ENCODE data around the gene GAL3ST1.

GAL3ST1 gene

DNA sequence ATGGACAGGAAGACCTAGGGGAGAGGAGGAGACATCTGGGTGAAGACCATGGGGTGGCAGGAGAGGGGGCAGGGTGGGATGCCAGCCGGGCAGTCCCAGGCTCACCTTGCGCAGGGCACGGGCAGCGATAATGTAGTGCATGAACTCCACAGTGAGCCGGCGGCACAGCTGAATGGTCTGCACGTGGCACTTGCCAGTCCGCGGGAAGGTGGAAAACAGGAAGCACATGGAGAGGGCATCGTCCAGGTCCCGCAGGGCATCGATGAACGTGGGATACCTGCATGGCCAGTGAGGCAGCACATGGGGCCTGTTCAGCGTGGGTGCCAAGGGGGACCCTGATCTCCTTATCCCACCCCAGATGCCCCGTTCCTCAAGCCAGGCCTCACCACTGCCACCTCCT, 10.0 kb upstream of the GAL3ST1 start:
- Histone ChIP-seq H3K9ac (ENCODE audit: low read depth, low read length, poor library complexity) (peak overlapping the region; percentile 34), H3K18ac (ENCODE audit: low read length) (no peak overlapping the region), H3K4ac (ENCODE audit: low read length) (no peak overlapping the region)

DNA sequence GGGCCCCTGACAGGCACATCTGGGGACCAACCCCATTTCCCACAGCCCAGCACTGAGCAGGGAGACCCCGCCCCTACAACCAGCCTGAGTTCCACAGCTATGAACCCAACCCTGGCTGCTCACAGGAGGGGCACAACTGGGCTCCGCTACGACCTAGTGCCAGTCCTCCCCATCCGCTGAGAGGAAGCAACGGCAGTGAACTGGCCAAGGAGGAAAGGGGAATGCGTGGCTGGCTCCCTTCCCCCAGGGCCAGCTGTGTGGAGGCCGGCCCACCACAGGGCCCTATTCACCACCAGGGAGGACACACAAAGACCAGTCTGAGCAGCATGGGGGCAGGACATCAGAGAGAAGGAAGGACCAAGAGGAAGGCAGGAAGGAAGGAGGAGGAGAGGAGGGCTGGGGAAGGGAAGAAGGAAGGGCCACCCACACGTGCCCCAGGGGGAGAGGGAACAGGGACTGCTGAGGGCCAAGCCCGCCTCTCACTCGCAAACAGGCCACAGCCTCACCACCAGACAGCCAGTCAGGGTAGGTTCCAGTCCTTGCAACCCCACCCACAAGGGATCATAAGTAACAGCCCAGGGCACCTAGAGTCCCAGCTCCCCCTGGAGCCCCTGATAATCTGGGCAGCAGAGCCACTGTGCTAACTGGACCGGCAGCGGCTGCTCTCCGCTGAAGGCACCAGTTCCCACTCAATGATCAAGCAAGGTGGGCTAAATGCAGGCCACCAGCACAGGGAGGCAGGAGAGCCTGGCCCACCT, 8.5 kb upstream of the GAL3ST1 start:
- H2BK15ac ChIP-seq (ENCODE audit: low read length): no peak overlapping the region
- H3K4me1 ChIP-seq (ENCODE audit: control insufficient read depth in 2 of 2, insufficient read depth in 1 of 2, low read depth in 1 of 2, low read length in 2 of 2): peaks cover 8 to 10% of the 10 kb centered on the region in 2 donors
- H2BK12ac ChIP-seq (ENCODE audit: low read length): peak overlapping the region; percentile 1
- peaks cover 3% of the 10 kb centered on the region for H3K79me1 ChIP-seq (ENCODE audit: low read depth, low read length)
- H2AFZ ChIP-seq (ENCODE audit: low read length): no peak overlapping the region
- peaks cover 79 to 99% of the 10 kb centered on the region in 2 donors for H3K36me3 ChIP-seq (replicated peaks in 1 of 2; ENCODE audit: control insufficient read depth in 2 of 2, insufficient read depth in 2 of 2, low read length in 2 of 2)
- peak overlapping the region; percentile 17 for H3K9ac ChIP-seq (ENCODE audit: low read depth, low read length, poor library complexity)
- no CpG with 5 or more reads among the region's 13 CpGs for WGBS, 2 donors (ENCODE audit: extremely low coverage in 2 of 2, insufficient read length in 2 of 2, insufficient replicate concordance in 1 of 2)
- no peak for DNase-seq (ENCODE audit: low spot score)
- H3K9me3 ChIP-seq (replicated peaks in 1 of 2; ENCODE audit: control insufficient read depth in 2 of 2, insufficient read depth in 1 of 2, low read depth in 1 of 2, low read length in 2 of 2): no peaks in the 10 kb centered on the region
- H4K91ac ChIP-seq (ENCODE audit: low read depth, low read length, poor library complexity): no peak overlapping the region
- H3K18ac ChIP-seq (ENCODE audit: low read length): peak overlapping the region; percentile 59
- peak overlapping the region; percentile 60 for H2AK5ac ChIP-seq (ENCODE audit: low read depth, low read length)
- peak overlapping the region; percentile 47 for H3K27ac ChIP-seq (replicated peaks; ENCODE audit: low read length)
- no peak overlapping the region for H3K23ac ChIP-seq (ENCODE audit: low read depth, low read length, poor library complexity)
- no peak overlapping the region for H3K4me3 ChIP-seq (ENCODE audit: low read length in 2 of 2)
- H2BK120ac ChIP-seq (ENCODE audit: low read depth, low read length): no peak overlapping the region
- H3K14ac ChIP-seq (ENCODE audit: low read length): no peak overlapping the region
- peak overlapping the region; percentile 48 for H2BK5ac ChIP-seq (ENCODE audit: low read length)
- H4K8ac ChIP-seq (ENCODE audit: low read depth, low read length): no peak overlapping the region
- no peaks in the 10 kb centered on the region for H3K27me3 ChIP-seq (ENCODE audit: control insufficient read depth in 3 of 3, insufficient read depth in 3 of 3, low read depth in 1 of 3, low read length in 3 of 3)
- H3K4ac ChIP-seq (ENCODE audit: low read length): no peak overlapping the region
- peak overlapping the region; percentile 31 for H3K4me2 ChIP-seq (ENCODE audit: insufficient read depth, low read length, poor library complexity, severe bottlenecking)

More for the DNA sequence above, 10.0 kb upstream of the GAL3ST1 start:
- H3K27me3 ChIP-seq (ENCODE audit: control insufficient read depth in 3 of 3, insufficient read depth in 3 of 3, low read depth in 1 of 3, low read length in 3 of 3): no peaks in the 10 kb centered on the region
- H4K8ac ChIP-seq (ENCODE audit: low read depth, low read length): no peak overlapping the region
- H2AFZ ChIP-seq (ENCODE audit: low read length): no peak overlapping the region
- WGBS, 2 donors (ENCODE audit: extremely low coverage in 2 of 2, insufficient read length in 2 of 2, insufficient replicate concordance in 1 of 2): no CpG with 5 or more reads among the region's 15 CpGs
- no peak overlapping the region for H3K27ac ChIP-seq (replicated peaks; ENCODE audit: low read length)
- H3K36me3 ChIP-seq (replicated peaks in 1 of 2; ENCODE audit: control insufficient read depth in 2 of 2, insufficient read depth in 2 of 2, low read length in 2 of 2): peaks cover 75 to 99% of the 10 kb centered on the region in 2 donors
- H2BK5ac ChIP-seq (ENCODE audit: low read length): no peak overlapping the region
- peaks cover 8 to 10% of the 10 kb centered on the region in 2 donors for H3K4me1 ChIP-seq (ENCODE audit: control insufficient read depth in 2 of 2, insufficient read depth in 1 of 2, low read depth in 1 of 2, low read length in 2 of 2)
- H2BK15ac ChIP-seq (ENCODE audit: low read length): no peak overlapping the region
- no peak overlapping the region for H2BK12ac ChIP-seq (ENCODE audit: low read length)
- no peak overlapping the region for H3K14ac ChIP-seq (ENCODE audit: low read length)
- no peaks in the 10 kb centered on the region for H3K9me3 ChIP-seq (replicated peaks in 1 of 2; ENCODE audit: control insufficient read depth in 2 of 2, insufficient read depth in 1 of 2, low read depth in 1 of 2, low read length in 2 of 2)
- no peak for DNase-seq (ENCODE audit: low spot score)
- peak overlapping the region; percentile 67 for H3K23ac ChIP-seq (ENCODE audit: low read depth, low read length, poor library complexity)
- no peak overlapping the region for H2BK120ac ChIP-seq (ENCODE audit: low read depth, low read length)
- no peak overlapping the region for H4K91ac ChIP-seq (ENCODE audit: low read depth, low read length, poor library complexity)
- H3K4me2 ChIP-seq (ENCODE audit: insufficient read depth, low read length, poor library complexity, severe bottlenecking): no peak overlapping the region
- peak overlapping the region in 1 of 2 donors; percentile 19 for H3K4me3 ChIP-seq (ENCODE audit: low read length in 2 of 2)
- H3K79me1 ChIP-seq (ENCODE audit: low read depth, low read length): peaks cover 5% of the 10 kb centered on the region
- H2AK5ac ChIP-seq (ENCODE audit: low read depth, low read length): no peak overlapping the region

DNA sequence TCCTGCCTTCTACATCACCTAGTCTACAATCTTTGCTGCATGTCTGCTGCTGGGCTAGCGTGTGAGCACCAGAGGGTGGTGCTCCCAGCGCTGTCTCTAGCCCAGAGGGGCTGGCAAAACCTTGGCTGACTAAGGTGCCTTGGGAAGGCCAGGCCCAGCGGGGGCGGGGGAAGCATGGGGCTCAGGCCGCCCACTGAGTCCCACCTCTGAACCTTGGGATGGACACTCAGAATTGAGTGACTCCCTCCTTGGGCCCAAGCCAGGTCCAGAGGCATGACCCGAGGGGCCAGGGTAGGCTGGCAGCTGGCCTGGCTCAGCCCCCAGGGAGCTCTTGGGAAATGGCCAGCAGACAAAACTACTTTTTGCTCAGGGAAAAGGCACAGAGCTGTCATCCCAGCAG, 7.6 kb upstream of the GAL3ST1 start:
- peak overlapping the region; percentile 49 for H2BK12ac ChIP-seq (ENCODE audit: low read length)
- H3K9me3 ChIP-seq (replicated peaks in 1 of 2; ENCODE audit: control insufficient read depth in 2 of 2, insufficient read depth in 1 of 2, low read depth in 1 of 2, low read length in 2 of 2): no peaks in the 10 kb centered on the region
- no peak overlapping the region for H4K91ac ChIP-seq (ENCODE audit: low read depth, low read length, poor library complexity)
- H3K4ac ChIP-seq (ENCODE audit: low read length): no peak overlapping the region
- no peak overlapping the region for H3K14ac ChIP-seq (ENCODE audit: low read length)
- H3K18ac ChIP-seq (ENCODE audit: low read length): no peak overlapping the region
- peaks cover 78 to 99% of the 10 kb centered on the region in 2 donors for H3K36me3 ChIP-seq (replicated peaks in 1 of 2; ENCODE audit: control insufficient read depth in 2 of 2, insufficient read depth in 2 of 2, low read length in 2 of 2)
- H2BK5ac ChIP-seq (ENCODE audit: low read length): peak overlapping the region; percentile 48
- H3K27ac ChIP-seq (replicated peaks; ENCODE audit: low read length): no peak overlapping the region
- H3K4me1 ChIP-seq (ENCODE audit: control insufficient read depth in 2 of 2, insufficient read depth in 1 of 2, low read depth in 1 of 2, low read length in 2 of 2): peaks cover 8 to 10% of the 10 kb centered on the region in 2 donors
- no peak overlapping the region for H4K8ac ChIP-seq (ENCODE audit: low read depth, low read length)
- H2BK15ac ChIP-seq (ENCODE audit: low read length): no peak overlapping the region
- no peak overlapping the region for H2BK120ac ChIP-seq (ENCODE audit: low read depth, low read length)
- H3K27me3 ChIP-seq (ENCODE audit: control insufficient read depth in 3 of 3, insufficient read depth in 3 of 3, low read depth in 1 of 3, low read length in 3 of 3): no peaks in the 10 kb centered on the region
- H2AK5ac ChIP-seq (ENCODE audit: low read depth, low read length): no peak overlapping the region
- H3K79me1 ChIP-seq (ENCODE audit: low read depth, low read length): peaks cover 3% of the 10 kb centered on the region
- H3K4me2 ChIP-seq (ENCODE audit: insufficient read depth, low read length, poor library complexity, severe bottlenecking): no peak overlapping the region
- no peak overlapping the region for H3K4me3 ChIP-seq (ENCODE audit: low read length in 2 of 2)
- WGBS, 2 donors (ENCODE audit: extremely low coverage in 2 of 2, insufficient read length in 2 of 2, insufficient replicate concordance in 1 of 2): no CpG with 5 or more reads among the region's 6 CpGs
- peak overlapping the region; percentile 9 for H3K9ac ChIP-seq (ENCODE audit: low read depth, low read length, poor library complexity)
- H2AFZ ChIP-seq (ENCODE audit: low read length): no peak overlapping the region
- DNase-seq (ENCODE audit: low spot score): no peak
- H3K23ac ChIP-seq (ENCODE audit: low read depth, low read length, poor library complexity): no peak overlapping the region

DNA sequence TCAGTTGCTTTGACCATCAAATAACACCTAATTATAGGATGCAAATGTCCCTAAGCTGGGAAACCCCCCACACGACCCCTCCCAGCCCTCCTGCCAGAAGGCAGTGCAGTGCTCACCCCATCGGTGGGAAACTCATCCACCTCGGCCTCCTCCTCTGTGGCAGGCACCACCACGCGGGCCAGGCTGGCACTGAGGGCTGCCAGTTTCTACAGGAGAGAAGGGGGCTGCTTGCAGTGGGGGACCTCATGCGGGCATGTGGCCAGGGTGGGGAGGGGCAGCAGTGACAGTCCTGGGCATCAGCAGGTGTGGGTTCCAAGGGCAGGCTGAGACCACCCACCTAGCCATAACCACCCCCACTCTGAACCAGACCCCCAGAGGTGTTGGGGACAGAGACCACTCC, 6.4 kb upstream of the GAL3ST1 start:
- Histone ChIP-seq H2AK5ac (ENCODE audit: low read depth, low read length) (no peak overlapping the region), H2BK12ac (ENCODE audit: low read length) (no peak overlapping the region), H2AFZ (ENCODE audit: low read length) (no peak overlapping the region), H3K4ac (ENCODE audit: low read length) (peak overlapping the region; percentile 6), H3K79me1 (ENCODE audit: low read depth, low read length) (peaks cover 3% of the 10 kb centered on the region), H3K27me3 (ENCODE audit: control insufficient read depth in 3 of 3, insufficient read depth in 3 of 3, low read depth in 1 of 3, low read length in 3 of 3) (no peaks in the 10 kb centered on the region), H2BK5ac (ENCODE audit: low read length) (no peak overlapping the region), H3K4me2 (ENCODE audit: insufficient read depth, low read length, poor library complexity, severe bottlenecking) (no peak overlapping the region), H4K8ac (ENCODE audit: low read depth, low read length) (no peak overlapping the region), H3K18ac (ENCODE audit: low read length) (no peak overlapping the region), H3K14ac (ENCODE audit: low read length) (no peak overlapping the region), H3K27ac (replicated peaks; ENCODE audit: low read length) (no peak overlapping the region), H3K36me3 (replicated peaks in 1 of 2; ENCODE audit: control insufficient read depth in 2 of 2, insufficient read depth in 2 of 2, low read length in 2 of 2) (peaks cover 80 to 99% of the 10 kb centered on the region in 2 donors), H3K4me3 (ENCODE audit: low read length in 2 of 2) (no peak overlapping the region), H3K23ac (ENCODE audit: low read depth, low read length, poor library complexity) (no peak overlapping the region), H2BK15ac (ENCODE audit: low read length) (no peak overlapping the region), H3K9ac (ENCODE audit: low read depth, low read length, poor library complexity) (no peak overlapping the region), H2BK120ac (ENCODE audit: low read depth, low read length) (no peak overlapping the region), H3K9me3 (replicated peaks in 1 of 2; ENCODE audit: control insufficient read depth in 2 of 2, insufficient read depth in 1 of 2, low read depth in 1 of 2, low read length in 2 of 2) (no peaks in the 10 kb centered on the region), H3K4me1 (ENCODE audit: control insufficient read depth in 2 of 2, insufficient read depth in 1 of 2, low read depth in 1 of 2, low read length in 2 of 2) (peaks cover 8 to 10% of the 10 kb centered on the region in 2 donors), H4K91ac (ENCODE audit: low read depth, low read length, poor library complexity) (no peak overlapping the region)
- WGBS, 2 donors (ENCODE audit: extremely low coverage in 2 of 2, insufficient read length in 2 of 2, insufficient replicate concordance in 1 of 2): no CpG with 5 or more reads among the region's 6 CpGs
- DNase-seq (ENCODE audit: low spot score): no peak

Data from neuronal stem cell (in vitro differentiated cells).